GM18517 (cell line): Measurements from ENCODE around the gene CACFD1.

Experiments used
- ATAC-seq: cut with Tn5 transposase; IDR thresholded peaks from one replicate; pipeline ENCODE4 v1.9.1; 2021; ENCODE audit warnings: mild to moderate bottlenecking, moderate library complexity; ENCODE audit not compliant: unreplicated experiment

Gene CACFD1

DNA sequence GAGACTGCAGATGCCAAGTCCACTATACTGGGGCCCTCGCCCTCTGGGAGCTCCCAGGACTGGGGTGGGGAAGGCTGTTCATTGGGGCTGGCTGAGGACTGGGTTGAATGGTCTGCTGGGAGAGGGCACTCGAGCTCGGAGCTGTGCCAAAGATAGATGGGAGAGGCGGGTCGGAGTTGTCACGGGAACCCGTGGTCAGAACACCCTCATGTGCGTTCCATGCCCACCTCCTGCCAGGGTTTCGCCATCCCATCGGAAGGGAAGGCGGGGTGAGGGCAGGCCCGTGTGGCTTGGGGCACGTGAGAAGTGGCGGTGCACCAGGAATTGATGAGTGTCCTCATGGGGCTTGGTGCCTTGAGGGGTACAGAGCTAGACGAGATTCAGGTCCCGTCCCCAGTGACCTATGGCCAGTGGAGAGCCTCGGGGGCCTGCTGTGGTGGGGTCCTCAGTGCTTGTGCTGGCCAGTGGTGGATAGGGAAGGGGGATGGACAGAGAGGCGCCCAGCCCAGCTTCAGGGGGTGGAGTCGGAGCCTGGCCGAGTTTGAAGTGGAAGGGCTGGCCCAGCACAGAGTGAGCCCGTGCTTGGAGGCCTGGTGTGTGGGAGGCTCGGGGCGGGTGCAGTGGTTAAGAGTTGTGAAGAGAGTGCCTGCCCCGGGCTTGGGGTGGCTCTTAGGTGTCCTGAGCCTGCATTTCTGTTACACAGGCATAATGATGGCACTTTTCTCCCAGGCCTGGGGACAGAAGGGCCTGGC is 4.3 kb downstream of the CACFD1 start:
- no peak for ATAC-seq

DNA sequence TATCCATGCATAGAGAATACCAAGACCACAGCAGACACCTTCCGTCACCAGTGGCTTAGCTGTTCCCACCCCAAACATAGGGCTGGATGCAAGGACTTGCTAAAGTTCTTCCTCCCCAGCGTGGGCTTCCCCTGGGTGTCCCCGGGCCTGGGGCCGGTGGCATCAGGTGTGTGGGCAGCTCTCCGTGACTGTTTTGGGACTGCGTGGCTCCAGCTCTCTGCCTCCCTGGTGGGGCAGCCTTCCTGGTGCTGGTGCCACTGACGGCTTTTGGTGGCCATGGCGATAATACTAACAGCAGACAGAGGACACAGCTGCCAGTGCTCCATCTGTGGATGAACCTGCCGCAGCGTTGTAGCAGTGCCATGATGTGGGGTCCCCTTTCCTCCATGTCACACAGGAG is 4.9 kb downstream of the CACFD1 start:
- ATAC-seq, result no peak

DNA sequence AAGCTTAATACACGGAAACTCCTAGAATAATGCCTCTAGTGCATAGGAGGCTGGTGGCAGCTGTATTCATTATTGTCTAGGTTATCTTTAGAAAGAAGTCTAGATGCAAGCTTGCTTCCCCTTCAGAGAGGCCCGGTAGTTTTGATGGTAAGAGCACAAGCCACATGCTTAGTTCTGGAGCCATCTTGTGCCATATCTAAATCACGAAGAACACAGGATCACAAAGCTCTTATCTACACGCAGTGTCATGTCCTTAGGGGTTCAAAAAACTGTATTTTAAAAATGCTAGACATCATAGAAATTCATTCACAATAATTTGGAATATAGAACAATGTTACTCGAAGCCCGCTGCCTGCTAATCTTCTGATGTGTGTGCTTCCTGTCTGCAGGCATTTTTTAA is 6.2 kb downstream of the CACFD1 start:
- no peak for ATAC-seq

DNA sequence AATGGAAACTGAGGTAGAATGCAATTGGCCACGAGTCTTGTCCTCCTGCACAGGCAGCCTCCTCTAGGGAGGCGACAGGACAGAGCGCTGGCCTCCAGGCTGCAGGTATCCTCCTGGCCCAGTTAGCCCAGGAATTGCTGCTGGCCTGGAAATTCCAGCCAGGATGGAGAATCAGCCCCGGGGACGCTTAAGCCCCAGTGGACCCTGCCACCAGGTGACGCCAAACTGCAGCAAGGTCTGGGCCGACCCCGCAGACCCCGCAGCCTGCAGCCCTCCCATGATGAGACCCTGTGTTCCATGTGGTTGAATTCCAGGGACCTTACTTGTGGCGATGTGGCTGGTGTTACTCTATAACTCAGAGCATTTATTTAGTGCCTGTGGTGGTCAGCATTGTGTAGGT is 7.3 kb downstream of the CACFD1 start:
- no peak for ATAC-seq

DNA sequence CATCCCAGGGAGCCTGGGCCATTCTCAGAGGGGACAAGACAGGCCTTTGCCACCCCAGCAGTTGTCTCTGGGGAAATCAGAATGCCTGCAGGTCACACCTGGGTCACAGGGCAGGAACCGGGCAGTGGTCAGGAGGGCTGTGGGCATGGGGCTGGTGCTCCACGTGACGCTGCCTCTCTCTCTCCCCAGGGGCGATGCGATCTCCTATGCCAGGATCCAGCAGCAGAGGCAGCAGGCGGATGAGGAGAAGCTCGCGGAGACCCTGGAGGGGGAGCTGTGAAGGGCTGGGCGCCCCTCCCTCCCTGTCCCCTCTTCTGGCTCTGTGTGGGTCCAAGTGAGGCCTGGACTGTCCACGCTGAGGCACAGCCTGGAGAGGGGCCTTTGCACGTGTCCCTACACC is 8.6 kb downstream of the CACFD1 start:
- ATAC-seq, result no peak

DNA sequence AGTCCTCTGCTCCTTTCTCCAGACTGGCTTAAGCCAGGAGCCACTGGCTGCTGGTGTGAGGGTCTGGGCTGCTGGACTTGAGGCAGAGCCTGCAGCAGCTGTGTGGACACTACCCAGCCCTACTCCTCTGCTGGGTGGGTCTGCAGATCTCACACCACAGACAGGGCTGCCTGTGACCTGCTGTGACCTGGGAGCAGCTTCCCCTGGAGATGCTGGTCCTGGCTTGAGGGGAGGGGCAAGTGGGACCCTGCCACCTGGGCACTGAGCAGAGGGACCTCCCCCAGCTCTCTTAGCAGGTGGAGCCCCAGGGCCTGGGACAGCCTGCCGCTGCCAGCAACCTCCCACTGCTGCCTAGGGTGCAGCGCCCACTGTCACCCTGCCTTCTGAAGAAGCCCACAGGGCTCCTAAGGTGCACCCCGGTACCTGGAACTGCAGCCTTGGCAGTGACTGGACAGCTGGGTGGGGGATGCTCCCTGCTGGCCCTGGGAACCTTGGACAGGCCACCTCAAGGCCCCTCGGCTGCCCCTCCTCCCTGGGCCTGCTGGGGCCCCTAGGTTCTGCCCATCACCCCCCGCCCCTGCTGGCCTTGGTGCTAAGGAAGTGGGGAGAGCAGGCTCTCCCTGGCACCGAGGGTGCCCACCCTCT is 9.1 kb downstream of the CACFD1 start:
- no peak for ATAC-seq

DNA sequence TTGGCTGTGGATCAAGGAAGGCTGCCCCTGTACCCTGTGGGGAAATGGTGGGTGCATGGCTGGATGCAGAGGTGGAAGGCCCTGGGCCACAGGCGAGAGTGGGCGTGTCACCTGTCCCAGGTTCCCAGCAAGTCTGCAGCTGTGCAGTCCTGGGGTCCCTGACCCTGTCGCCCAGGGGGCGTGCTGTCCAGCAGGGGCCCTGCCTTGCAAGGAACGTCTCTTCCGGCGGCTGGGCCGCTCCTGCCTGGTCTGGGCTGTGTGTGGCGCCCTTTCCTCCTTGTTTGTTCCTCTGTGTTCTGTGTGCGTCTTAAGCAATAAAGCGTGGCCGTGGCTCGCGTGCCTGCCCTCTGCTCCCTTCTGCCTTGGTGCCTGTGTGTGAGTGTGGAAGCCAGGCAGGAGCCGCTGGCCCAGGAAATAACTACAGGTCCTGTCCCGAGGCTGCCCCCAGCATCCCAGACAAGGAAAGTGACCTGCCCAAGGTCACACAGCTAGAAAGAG is 10.7 kb downstream of the CACFD1 start:
- no peak for ATAC-seq

DNA sequence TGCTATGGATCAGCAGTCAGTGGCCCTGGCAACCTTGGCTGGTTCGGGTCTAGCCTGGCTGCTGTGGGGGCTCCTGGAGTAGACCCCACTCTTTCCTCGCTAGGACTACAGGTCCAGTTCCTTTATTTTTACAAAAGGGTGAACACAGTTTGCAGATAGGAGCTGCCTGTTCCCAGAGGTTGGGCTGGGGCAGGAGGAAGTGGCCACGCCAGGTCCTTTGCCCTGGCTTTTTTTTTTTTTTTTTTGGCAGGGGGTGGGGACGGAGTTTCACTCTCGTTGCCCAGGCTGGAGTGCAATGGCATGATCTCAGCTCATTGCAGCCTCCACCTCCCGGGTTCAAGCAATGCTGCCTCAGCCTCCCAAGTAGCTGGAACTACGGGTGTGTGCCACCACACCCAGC is 11.2 kb downstream of the CACFD1 start:
- ATAC-seq, result no peak

DNA sequence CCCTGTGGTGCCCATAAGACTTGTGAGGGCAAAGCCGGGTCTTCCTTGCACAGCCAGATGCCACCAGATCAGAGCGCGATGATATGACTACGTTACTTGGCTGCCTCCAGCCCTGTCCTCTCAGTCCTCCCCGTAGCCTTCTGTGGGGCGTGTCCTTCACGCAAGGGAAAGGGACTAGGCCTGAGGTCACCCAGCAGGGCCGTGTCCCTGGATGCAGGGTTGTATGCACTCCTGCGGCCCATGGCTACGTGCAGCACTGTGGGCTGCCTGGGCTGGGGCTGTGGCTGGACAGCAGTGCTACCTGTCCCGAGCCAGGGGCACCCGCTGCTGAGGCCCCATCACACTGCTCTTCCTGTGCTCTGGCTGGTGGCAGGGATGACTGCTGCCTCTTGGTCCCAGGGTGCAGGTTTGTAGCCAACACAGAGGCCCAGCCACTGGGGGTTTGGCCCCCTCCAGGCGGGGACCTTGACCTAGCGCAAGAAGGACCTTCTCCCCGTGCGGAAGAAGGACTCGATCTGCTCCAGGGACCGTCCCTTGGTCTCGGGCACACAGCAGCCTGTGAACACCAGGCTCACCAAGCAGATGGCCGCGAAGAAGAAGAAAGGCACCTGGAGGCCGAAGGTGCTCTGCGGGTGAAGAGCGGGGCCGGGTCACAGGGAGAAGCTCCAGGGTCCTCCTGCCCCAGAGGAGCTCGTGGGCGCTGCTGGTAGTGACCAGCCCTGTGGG is 11.9 kb downstream of the CACFD1 start:
- ATAC-seq, result no peak

DNA sequence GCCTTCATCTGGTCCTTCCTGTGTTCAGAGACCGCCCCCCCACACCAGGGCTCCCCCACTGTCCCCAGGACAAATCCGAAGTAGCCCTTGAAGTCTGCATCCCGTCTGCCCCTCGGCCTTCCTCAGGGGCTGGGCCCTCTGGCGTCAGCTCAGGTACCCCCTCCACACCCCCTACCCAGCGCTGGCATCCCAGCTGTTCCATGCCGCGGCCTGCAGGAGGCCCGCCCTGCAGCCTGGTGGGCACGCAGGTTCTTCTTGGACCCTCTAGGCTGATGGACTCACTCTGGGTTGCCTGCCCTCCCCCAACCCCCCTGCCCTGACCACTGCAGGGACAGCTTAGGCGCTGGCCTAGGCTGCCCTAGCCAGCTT is 12.5 kb downstream of the CACFD1 start:
- ATAC-seq, result no peak

DNA sequence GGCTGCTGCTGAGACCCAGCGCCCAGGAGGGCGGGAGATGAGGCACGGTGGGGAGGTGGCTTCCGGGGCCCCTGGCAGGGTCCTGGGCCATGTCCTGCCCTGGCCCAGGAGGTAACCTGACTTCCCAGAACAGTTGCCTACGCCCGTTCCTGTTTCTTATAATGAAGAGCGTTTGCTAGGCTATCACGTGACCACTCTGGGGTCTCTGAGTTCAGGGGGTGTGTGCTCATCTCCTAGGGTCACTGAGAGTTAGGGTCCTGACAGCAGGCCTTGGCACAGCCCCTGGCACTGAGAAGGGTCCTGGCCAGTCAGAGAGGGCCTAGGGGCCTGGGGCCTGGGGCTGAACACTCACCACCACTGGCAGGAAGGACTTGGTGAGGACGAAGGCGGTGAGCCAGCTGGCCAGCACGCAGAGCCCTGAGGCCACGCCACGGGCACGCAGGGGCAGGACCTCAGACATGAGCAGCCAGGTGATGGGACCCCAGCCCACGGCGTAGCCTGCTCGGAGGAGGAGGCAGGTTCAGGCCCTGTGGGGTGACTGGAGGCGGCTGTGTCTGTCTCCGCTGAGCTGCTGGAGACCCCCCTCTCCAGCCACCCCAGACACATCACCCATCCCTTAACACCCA is 13.1 kb downstream of the CACFD1 start:
- no peak for ATAC-seq

DNA sequence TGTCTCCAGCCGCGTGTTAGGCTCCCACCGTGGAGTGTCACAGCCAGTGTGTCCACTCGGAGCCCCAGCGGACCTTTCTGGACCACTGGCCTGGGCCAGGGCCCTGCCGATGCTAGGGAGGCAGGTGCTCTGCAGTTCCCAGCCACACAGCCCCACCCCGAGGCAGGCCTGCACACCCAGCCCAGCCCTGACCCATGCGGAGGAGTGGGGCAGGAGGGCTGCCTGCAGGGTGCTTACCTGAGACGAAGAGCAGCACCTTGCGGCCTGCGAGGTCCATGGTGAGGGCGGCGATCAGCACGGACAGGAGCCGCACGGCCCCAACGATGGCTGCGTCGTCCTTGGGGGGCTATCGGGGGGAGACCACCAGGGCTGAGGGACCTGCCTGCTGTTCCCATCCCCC is 14.0 kb downstream of the CACFD1 start:
- ATAC-seq, result no peak

DNA sequence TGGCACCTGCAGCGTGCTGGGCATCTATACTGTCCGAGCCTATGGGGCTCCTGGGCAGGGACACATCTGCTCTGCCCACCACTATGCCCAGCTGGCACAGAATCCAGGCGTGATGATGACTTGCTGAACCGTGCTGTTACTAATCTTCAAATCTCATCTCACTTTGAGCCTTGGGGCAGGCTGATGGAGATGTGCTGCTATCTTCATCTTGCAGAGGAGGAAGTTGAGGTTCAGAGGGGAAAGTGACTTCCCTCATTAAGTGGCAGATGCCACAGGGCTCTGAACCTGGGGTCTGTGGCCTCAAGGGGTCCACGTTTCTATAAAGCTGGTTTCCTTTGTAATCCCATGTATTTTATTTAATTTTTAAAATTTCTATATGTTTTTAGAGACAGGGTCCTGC is 14.4 kb downstream of the CACFD1 start:
- no peak for ATAC-seq

DNA sequence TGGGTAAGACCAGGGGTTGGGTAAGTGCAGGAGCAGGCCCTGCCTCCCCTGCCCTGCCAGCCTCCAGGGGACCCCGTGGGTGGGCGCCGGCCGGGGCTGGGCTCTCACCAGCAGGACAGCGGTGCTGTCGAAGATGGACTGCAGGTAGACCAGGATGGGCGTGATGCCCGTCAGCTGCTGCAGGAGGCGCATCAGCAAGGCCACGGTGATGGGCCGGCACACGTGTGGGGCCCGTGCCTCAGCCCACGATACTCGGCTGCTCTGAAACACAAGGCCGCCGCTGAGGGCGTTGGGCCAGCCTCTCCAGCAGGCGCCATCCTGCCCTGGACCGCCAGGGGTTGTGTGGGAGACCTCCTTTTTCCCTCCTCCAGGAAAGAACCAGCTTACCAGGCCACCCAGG is 15.1 kb downstream of the CACFD1 start:
- ATAC-seq, result no peak

DNA sequence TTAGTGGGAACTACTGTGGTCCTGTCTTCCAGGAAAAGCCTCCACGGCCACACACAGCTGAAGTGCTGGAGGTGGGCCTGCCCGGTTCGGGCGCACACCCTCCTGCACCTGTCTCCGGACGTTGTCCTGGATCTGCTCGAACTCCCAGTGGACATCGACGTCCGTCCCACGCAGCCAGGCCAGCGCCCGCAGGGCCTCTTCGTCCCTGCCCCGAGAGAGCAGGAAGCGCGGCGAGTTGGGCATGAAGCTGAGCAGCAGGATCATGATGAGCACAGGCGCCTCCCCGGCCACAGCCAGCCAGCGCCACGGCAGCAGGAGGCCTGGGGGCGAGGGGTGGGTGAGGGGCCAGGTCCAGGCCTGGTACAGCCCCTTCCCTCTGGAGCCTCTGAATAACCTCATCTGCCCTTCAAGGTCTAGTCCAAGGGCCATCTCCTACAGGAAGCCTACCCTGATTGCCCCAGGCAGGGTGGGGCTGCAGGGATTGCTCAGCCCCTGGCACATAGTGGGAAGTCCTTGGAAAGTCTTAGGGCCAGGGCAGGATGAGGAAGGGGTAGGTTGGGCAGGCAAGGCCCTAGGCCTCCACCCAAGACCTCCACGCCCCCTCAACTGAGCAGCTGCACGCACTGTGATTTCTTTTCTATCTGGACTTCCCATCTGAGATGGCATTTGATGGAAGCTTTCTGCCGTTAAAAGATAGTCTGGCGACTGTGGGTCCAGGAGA is 15.7 kb downstream of the CACFD1 start:
- no peak for ATAC-seq

DNA sequence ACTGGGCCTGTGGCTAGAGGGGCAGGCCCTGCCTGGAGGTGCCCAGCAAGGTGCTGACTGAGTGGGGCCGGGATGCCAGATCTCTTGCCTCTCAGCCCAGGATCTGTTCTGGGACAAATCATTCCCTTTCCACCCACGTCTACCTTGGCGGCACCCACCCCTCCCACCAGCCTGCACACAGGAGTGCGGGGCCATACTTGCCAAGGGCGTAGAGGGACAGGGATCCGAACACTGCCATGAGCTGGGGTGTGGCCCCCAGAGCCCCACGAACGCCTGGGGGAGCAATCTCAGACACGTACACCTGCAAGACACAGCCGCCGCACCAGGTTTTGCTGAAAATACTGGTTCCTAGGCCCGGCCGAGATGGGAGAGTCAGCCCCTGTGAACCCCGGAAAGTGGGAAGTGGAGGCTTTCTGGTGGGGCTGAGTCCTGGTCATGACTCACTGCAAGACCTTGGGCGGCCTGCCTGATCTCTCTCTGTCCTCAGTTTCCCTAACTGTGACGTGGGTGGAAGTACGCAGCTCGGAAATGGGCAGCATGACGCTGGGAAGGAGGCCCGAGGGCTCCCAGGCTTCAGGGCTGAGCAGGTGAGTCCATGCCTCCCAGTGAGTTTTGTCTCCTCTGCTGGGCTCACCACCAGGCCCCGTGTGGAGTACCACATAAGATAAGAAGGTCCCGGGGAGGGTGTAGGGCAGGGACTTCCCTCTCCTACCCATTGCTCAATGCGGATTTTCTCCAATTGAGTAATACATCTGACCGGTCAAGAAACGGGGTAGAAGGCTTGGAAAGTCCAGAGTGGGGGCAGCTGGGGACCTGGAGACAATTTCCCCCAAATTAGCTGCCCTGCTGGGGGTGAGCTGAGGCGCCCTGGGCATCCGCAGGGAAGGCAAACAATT is 16.5 kb downstream of the CACFD1 start:
- no peak for ATAC-seq

DNA sequence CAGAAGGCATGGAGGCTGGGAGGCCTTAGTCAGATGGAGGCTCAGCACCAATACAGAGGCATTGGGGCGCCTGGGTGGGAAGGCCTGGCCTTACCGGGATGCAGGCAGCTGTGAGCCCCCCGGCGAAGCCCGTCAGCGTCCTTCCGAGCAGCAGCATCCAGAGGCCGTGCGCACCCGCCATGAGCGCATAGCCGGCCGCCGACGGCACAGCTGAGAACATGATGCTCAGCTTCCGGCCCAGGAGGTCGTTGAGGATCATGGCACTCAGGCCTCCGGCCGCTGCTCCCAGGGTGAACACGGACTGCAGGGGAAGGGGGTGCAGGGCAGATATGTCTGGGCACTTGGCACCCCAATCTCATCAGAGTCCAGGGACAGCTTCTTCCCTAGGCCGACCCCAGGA is 17.2 kb downstream of the CACFD1 start:
- no peak for ATAC-seq

DNA sequence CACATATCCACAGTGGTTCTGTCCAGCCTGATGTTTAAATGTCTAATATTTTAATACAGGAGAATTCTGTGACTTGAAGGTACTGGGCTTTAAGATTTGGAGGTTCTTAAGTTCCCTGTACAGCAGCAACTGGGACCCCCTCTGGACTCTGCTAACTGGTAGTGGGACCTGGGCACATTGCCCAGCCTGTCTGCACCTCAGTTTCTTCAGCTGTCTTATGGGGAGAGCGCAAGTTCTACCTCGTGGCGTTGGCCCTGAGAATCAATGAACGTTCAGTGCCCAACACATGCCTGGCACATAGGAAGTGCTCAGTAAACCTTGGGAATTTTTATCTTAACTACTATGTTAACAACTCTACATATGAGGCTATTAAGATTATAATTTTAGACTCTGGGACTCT is 17.7 kb downstream of the CACFD1 start:
- ATAC-seq, result no peak

DNA sequence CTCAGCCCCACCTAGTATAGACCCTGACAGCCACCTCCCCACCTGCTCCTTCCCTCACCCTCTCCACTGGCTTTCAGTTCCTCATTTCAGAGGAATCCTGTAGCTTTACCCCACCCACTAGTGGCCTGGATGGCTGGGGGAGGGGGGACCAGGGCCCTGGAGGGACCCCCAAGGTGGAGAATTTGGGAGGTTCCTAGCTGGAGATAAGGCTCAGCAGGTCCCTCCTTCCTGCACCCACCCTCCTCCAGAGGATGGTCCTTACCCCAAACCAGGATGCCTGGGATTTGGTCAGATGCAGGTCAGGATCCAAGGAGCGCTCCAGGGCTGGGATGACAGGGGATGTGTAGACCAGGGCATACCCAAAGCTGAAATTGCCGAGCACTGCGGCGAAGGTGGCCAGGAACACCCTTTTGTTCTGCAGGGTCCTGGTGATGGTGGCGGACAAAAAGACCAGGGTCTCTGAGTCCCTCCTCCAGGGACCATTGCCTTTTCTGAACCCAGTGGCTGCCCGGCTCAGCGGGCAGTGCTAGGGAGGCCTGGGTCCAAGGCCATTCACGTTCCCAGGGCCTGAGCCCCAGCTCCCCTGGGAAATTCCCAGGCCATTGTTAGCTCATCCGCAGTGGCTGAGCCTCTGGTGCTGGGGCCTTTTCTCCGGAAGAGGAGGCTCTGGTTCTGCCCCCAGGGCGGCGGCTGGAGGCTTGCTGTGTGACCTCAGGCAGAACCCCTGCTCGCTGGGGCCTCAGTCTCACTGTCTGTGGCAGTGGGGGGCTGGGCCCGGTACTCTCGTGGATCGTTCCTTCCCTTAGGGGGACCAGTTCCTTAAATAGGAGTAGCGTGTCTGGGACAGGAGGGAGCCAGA is 18.4 kb downstream of the CACFD1 start:
- ATAC-seq, result peak; percentile 35
